NCI-H2196 treated with DMSO at 0.1 percent for 48 hours (cell line): ENCODE data around the gene KPNA6.
"Not testable (repeated sequence)": the region's sequence is repeated elsewhere in the genome, so short reads cannot be mapped to it uniquely, and the experiment has no call there.

Experiments used
- DNase-seq: peaks from one replicate; lab custom pipeline; 2025; ENCODE audit not compliant: unreplicated experiment; lab: John Stamatoyannopoulos, UW

The KPNA6 gene

GRCh38 chr1:32138965-32139364 lies 31.1 kb downstream of the KPNA6 start:
- DNase-seq: no peak

GRCh38 chr1:32142446-32143301 lies 34.8 kb downstream of the KPNA6 start:
- DNase-seq: peak; percentile 67

- not testable (repeated sequence) for DNase-seq
Observed at GRCh38 chr1:32143302-32143695, 35.4 kb downstream of the KPNA6 start.

- no peak for DNase-seq
Observed at GRCh38 chr1:32144033-32144432, 36.2 kb downstream of the KPNA6 start.

GRCh38 chr1:32147799-32148198 lies 39.9 kb downstream of the KPNA6 start:
- DNase-seq: not testable (repeated sequence)

GRCh38 chr1:32150847-32151246 lies 43.0 kb downstream of the KPNA6 start:
- DNase-seq: no peak

GRCh38 chr1:32151319-32151787 lies 43.5 kb downstream of the KPNA6 start:
- no peak for DNase-seq

- DNase-seq: no peak
Observed at GRCh38 chr1:32159189-32159588, 51.3 kb downstream of the KPNA6 start.

GRCh38 chr1:32163405-32163804 lies 55.5 kb downstream of the KPNA6 start:
- DNase-seq: no peak

- not testable (repeated sequence) for DNase-seq
Observed at GRCh38 chr1:32165633-32166032, 57.8 kb downstream of the KPNA6 start.

- DNase-seq: no peak
Observed at GRCh38 chr1:32170991-32171390, 63.1 kb downstream of the KPNA6 start.

GRCh38 chr1:32172621-32173245 lies 64.9 kb downstream of the KPNA6 start:
- no peak for DNase-seq

GRCh38 chr1:32178380-32179192 lies 70.7 kb downstream of the KPNA6 start:
- DNase-seq: no peak

GRCh38 chr1:32179193-32179442 lies 71.3 kb downstream of the KPNA6 start:
- DNase-seq: no peak

- peak; percentile 90 for DNase-seq
Observed at GRCh38 chr1:32179443-32180185, 71.8 kb downstream of the KPNA6 start, which contains the start of gene TXLNA. Gene TXLNA (plus strand): TSS chr1:32179675. CDS start chr1:32180346, 671 bp downstream.

GRCh38 chr1:32180186-32181060 lies 72.6 kb downstream of the KPNA6 start:
- DNase-seq: no peak

- no peak for DNase-seq
Observed at GRCh38 chr1:32181065-32181464, 73.2 kb downstream of the KPNA6 start.

GRCh38 chr1:32181563-32181962 lies 73.7 kb downstream of the KPNA6 start:
- no peak for DNase-seq

- no peak for DNase-seq
Observed at GRCh38 chr1:32182060-32182459, 74.2 kb downstream of the KPNA6 start.

- DNase-seq: no peak
Observed at GRCh38 chr1:32184650-32185049, 76.8 kb downstream of the KPNA6 start.
